ENCODE measurements around the gene OTUD7B. TPM values are rescaled to one million over a fixed set of nuclear protein-coding genes. Genes with fewer than 3 reads are reported as not detected.

Gene OTUD7B
- total and polyA plus RNA-seq, 10 of the 15 experiments (the other 5 are each of a cell fraction or from before 2014, with no cell fraction given): 1.7 to 24.9 (median 6.6) TPM

DNA sequence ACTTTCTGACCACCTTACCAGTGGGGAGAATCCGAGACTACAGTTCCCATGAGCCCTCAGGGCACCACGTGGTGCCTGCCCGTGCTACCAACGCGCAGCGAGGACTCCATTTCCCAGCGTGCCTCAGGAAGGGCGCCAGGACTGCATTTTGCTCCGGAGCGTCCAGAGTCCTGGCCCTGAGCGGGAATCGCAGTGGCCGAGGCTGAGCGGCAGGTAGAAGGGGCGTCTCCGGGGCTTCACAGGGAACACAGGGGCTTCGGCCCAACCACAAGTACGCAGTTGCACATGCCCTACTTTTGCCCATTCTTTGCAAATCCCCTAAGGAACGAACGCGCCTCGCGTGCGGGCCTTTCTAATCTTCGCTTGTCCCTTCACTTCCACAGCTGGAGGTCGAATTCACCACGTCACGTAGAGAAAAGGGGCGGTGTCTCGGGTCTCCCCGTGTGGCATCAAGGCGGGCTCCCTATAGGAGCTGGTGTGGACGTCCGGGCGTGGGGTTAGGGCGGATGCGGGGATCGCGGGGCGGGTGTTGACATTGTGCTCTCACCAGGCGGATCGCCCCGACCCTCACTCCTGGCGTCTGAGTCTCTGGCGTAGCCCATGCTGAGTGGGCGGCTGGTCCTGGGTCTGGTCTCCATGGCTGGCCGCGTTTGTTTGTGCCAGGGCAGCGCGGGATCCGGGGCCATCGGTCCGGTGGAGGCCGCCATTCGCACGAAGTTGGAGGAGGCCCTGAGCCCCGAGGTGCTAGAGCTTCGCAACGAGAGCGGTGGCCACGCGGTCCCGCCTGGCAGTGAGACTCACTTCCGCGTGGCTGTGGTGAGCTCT is 110.9 kb downstream of the OTUD7B start, which contains the start of gene BOLA1 (continued):
- TF ChIP-seq, protein P1, sequence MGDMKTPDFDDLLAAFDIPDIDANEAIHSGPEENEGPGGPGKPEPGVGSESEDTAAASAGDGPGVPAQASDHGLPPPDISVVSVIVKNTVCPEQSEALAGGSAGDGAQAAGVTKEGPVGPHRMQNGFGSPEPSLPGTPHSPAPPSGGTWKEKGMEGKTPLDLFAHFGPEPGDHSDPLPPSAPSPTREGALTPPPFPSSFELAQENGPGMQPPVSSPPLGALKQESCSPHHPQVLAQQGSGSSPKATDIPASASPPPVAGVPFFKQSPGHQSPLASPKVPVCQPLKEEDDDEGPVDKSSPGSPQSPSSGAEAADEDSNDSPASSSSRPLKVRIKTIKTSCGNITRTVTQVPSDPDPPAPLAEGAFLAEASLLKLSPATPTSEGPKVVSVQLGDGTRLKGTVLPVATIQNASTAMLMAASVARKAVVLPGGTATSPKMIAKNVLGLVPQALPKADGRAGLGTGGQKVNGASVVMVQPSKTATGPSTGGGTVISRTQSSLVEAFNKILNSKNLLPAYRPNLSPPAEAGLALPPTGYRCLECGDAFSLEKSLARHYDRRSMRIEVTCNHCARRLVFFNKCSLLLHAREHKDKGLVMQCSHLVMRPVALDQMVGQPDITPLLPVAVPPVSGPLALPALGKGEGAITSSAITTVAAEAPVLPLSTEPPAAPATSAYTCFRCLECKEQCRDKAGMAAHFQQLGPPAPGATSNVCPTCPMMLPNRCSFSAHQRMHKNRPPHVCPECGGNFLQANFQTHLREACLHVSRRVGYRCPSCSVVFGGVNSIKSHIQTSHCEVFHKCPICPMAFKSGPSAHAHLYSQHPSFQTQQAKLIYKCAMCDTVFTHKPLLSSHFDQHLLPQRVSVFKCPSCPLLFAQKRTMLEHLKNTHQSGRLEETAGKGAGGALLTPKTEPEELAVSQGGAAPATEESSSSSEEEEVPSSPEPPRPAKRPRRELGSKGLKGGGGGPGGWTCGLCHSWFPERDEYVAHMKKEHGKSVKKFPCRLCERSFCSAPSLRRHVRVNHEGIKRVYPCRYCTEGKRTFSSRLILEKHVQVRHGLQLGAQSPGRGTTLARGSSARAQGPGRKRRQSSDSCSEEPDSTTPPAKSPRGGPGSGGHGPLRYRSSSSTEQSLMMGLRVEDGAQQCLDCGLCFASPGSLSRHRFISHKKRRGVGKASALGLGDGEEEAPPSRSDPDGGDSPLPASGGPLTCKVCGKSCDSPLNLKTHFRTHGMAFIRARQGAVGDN (IDR thresholded peaks at IDR 0.05): peak; percentile 38; the same call in 1 of the 2 replicates
- TF ChIP-seq RB1 (IDR thresholded peaks at IDR 0.05; ENCODE audit: borderline replicate concordance): peak; percentile 93; the same call in 1 of the 2 replicates
- no peak for TF ChIP-seq ZNF274 (IDR thresholded peaks at IDR 0.05; ENCODE audit: insufficient read depth, insufficient read length)
- TF ChIP-seq FOXK2 (IDR thresholded peaks at IDR 0.05): 0 out of 2 replicates have a peak, but pooled peaks have one; percentile 10
- peak; percentile 78 for TF ChIP-seq NBN (IDR thresholded peaks at IDR 0.05)
- TF ChIP-seq HDGF (IDR thresholded peaks at IDR 0.05): peak; percentile 65; the same call in 1 of the 2 replicates
- TF ChIP-seq ZNF384 (IDR thresholded peaks at IDR 0.05; ENCODE audit: borderline replicate concordance, low read depth, low read length): no peak
- TF ChIP-seq PML (IDR thresholded peaks at IDR 0.05; ENCODE audit: low read length): no peak
- TF ChIP-seq LARP7 (IDR thresholded peaks at IDR 0.05): peak; percentile 85
- TF ChIP-seq KLF5 (IDR thresholded peaks at IDR 0.05; ENCODE audit: partially characterized antibody): peak; percentile 78
- peak; percentile 77 to 89; a peak in 3 of 4 replicates for TF ChIP-seq BHLHE40 (IDR thresholded peaks at IDR 0.05; ENCODE audit: borderline replicate concordance in 1 of 2, low read depth in 2 of 2, low read length in 1 of 2)
- TF ChIP-seq CHD2 (IDR thresholded peaks at IDR 0.05; ENCODE audit: borderline replicate concordance, low read depth, low read length): peak; percentile 68
- 0 out of 2 replicates have a peak, but pooled peaks have one; percentile 28 for TF ChIP-seq MTA2 (IDR thresholded peaks at IDR 0.05; ENCODE audit: low read depth)
- TF ChIP-seq SMC3 (IDR thresholded peaks at IDR 0.05; ENCODE audit: borderline replicate concordance, low read length): 0 out of 2 replicates have a peak, but pooled peaks have one; percentile 4
- TF ChIP-seq, protein P2, sequence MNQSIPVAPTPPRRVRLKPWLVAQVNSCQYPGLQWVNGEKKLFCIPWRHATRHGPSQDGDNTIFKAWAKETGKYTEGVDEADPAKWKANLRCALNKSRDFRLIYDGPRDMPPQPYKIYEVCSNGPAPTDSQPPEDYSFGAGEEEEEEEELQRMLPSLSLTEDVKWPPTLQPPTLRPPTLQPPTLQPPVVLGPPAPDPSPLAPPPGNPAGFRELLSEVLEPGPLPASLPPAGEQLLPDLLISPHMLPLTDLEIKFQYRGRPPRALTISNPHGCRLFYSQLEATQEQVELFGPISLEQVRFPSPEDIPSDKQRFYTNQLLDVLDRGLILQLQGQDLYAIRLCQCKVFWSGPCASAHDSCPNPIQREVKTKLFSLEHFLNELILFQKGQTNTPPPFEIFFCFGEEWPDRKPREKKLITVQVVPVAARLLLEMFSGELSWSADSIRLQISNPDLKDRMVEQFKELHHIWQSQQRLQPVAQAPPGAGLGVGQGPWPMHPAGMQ (IDR thresholded peaks at IDR 0.05; ENCODE audit: borderline replicate concordance): no peak
- TF ChIP-seq SREBF1 (IDR thresholded peaks at IDR 0.05; ENCODE audit: low read length): peak; percentile 90
- no peak for TF ChIP-seq HDAC2 (IDR thresholded peaks at IDR 0.05)
- peak; percentile 89 for TF ChIP-seq STAT1 (conservative IDR thresholded peaks at IDR 0.05)
- TF ChIP-seq RAD51 (IDR thresholded peaks at IDR 0.05): peak; percentile 97
- no peak for TF ChIP-seq RAD21 (IDR thresholded peaks at IDR 0.05; ENCODE audit: insufficient read depth, low read depth, low read length)
- no peak for TF ChIP-seq HDAC6 (IDR thresholded peaks at IDR 0.05; ENCODE audit: unreplicated experiment)
- no peak for TF ChIP-seq SPI1 (IDR thresholded peaks at IDR 0.05; ENCODE audit: borderline replicate concordance, insufficient read depth, low read depth, low read length)
- TF ChIP-seq, protein P3, sequence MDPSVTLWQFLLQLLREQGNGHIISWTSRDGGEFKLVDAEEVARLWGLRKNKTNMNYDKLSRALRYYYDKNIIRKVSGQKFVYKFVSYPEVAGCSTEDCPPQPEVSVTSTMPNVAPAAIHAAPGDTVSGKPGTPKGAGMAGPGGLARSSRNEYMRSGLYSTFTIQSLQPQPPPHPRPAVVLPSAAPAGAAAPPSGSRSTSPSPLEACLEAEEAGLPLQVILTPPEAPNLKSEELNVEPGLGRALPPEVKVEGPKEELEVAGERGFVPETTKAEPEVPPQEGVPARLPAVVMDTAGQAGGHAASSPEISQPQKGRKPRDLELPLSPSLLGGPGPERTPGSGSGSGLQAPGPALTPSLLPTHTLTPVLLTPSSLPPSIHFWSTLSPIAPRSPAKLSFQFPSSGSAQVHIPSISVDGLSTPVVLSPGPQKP (IDR thresholded peaks at IDR 0.05; ENCODE audit: low read depth, low read length): peak; percentile 27; the same call in 1 of the 2 replicates
- peak; percentile 90 for TF ChIP-seq NR2C1 (IDR thresholded peaks at IDR 0.05)
